ENCODE data around the gene PANX1. TPM values are rescaled to one million over a fixed set of nuclear protein-coding genes. Genes with fewer than 3 reads are reported as not detected.

Gene PANX1
- total RNA-seq, 1 experiment from 2014 or later, result 21.9 TPM

GRCh38 chr11:94120946-94121345 lies 7.7 kb upstream of the PANX1 start (continued):
- no peak for TF ChIP-seq CTCF (IDR thresholded peaks at IDR 0.05 in 2 of 3, conservative IDR thresholded peaks at IDR 0.05 in 1 of 3; ENCODE audit: borderline replicate concordance in 1 of 3, insufficient read depth in 1 of 3, low read depth in 2 of 3, low read length in 2 of 3)
- TF ChIP-seq EZH2 (IDR thresholded peaks at IDR 0.05), result no peak
- TF ChIP-seq ZFX (IDR thresholded peaks at IDR 0.05), result no peak

GRCh38 chr11:94125407-94126115 lies 3.1 kb upstream of the PANX1 start:
- H3K27ac ChIP-seq (ENCODE audit: low read depth, low read length), result no peak overlapping the region
- ChIA-PET CTCF (no interaction called here), POLR2A (no interaction called here), RAD21 (ENCODE audit: low non-redundant PET in 1 of 2, low total read pairs in 2 of 2, uncharacterized antibody in 2 of 2, unreplicated experiment in 2 of 2) (no interaction called here)
- H3K4me1 ChIP-seq (ENCODE audit: control insufficient read depth in 1 of 2, insufficient read depth in 2 of 2, low read length in 2 of 2), result peaks cover 9 to 25% of the 10 kb centered on the region in 2 experiments; a peak in 3 of 4 replicates
- H3K4me2 ChIP-seq (ENCODE audit: low read length), result no peak overlapping the region
- ATAC-seq, result no peak
- BruUV-seq (replicated peaks), result no TSS peak
- no peak overlapping the region for H3K9ac ChIP-seq (ENCODE audit: low read length)
- intact Hi-C loops (cut with micrococcal nuclease), result no loop called here
- no peaks in the 10 kb centered on the region for H3K9me2 ChIP-seq (ENCODE audit: insufficient read depth)
- no peaks in the 10 kb centered on the region for H4K20me1 ChIP-seq (ENCODE audit: insufficient read depth)
- no peaks in the 10 kb centered on the region for H3K36me3 ChIP-seq (ENCODE audit: control insufficient read depth in 1 of 2, insufficient read depth in 2 of 2, low read length in 2 of 2)
- no peaks in the 10 kb centered on the region for H3K27me3 ChIP-seq (ENCODE audit: insufficient read depth, low read length)
- H3K4me3 ChIP-seq (replicated peaks in 1 of 2; ENCODE audit: low read depth in 1 of 2, low read length in 2 of 2), result no peak overlapping the region
- H3K79me2 ChIP-seq (ENCODE audit: insufficient read depth, low read length), result peaks cover 19% of the 10 kb centered on the region
- H3K9me3 ChIP-seq (ENCODE audit: control insufficient read depth in 1 of 2, insufficient read depth in 1 of 2, low read depth in 1 of 2, low read length in 2 of 2), result no peaks in the 10 kb centered on the region
- TF ChIP-seq CEBPB (IDR thresholded peaks at IDR 0.05; ENCODE audit: low read depth), result no peak
- no peak for TF ChIP-seq CBX3 (IDR thresholded peaks at IDR 0.05; ENCODE audit: low read depth)
- TF ChIP-seq EGR1 (IDR thresholded peaks at IDR 0.05; ENCODE audit: low read depth), result no peak
- TF ChIP-seq SIN3A (IDR thresholded peaks at IDR 0.05; ENCODE audit: low read depth), result no peak
- TF ChIP-seq MAX (IDR thresholded peaks at IDR 0.05), result no peak
- TF ChIP-seq CTCF (IDR thresholded peaks at IDR 0.05 in 2 of 3, conservative IDR thresholded peaks at IDR 0.05 in 1 of 3; ENCODE audit: borderline replicate concordance in 1 of 3, insufficient read depth in 1 of 3, low read depth in 2 of 3, low read length in 2 of 3), result no peak
- no peak for TF ChIP-seq EZH2phosphoT487 (IDR thresholded peaks at IDR 0.05; ENCODE audit: borderline replicate concordance)
- TF ChIP-seq POLR2AphosphoS5 (IDR thresholded peaks at IDR 0.05; ENCODE audit: low read depth, low read length), result no peak
- no peak for TF ChIP-seq ELF1 (IDR thresholded peaks at IDR 0.05; ENCODE audit: borderline replicate concordance, low read depth)
- TF ChIP-seq EZH2 (IDR thresholded peaks at IDR 0.05), result no peak
- no peak for TF ChIP-seq ZNF274 (IDR thresholded peaks at IDR 0.05; ENCODE audit: low read depth, low read length)
- TF ChIP-seq JUND (IDR thresholded peaks at IDR 0.05), result no peak
- DNase-seq (ENCODE audit: low read depth, low spot score), result no peak
- no peak overlapping the region for H2AFZ ChIP-seq (ENCODE audit: low read depth, low read length, poor library complexity, severe bottlenecking)

Data from HCT116 (cell line).